ENCODE results near the gene CFAP61.

The CFAP61 gene

GRCh38 chr20:20359628-20360027 lies 307.3 kb downstream of the CFAP61 start:
- no peak for FAIRE-seq
- DNase-seq (ENCODE audit: insufficient read length, low spot score), result no peak

GRCh38 chr20:20360464-20360863 lies 308.1 kb downstream of the CFAP61 start:
- DNase-seq (ENCODE audit: insufficient read length, low spot score) (peak; percentile 58), FAIRE-seq (peak; percentile 95)

GRCh38 chr20:20362774-20363433 lies 310.6 kb downstream of the CFAP61 start:
- DNase-seq (ENCODE audit: insufficient read length, low spot score) (no peak), FAIRE-seq (no peak)

- no peak for FAIRE-seq
Measured at GRCh38 chr20:20363434-20363798, 311.1 kb downstream of the CFAP61 start.

GRCh38 chr20:20363799-20364592 lies 311.7 kb downstream of the CFAP61 start:
- FAIRE-seq (no peak), DNase-seq (ENCODE audit: insufficient read length, low spot score) (no peak)

More at GRCh38 chr20:20363434-20363798, 311.1 kb downstream of the CFAP61 start:
- DNase-seq (ENCODE audit: insufficient read length, low spot score), result no peak

- DNase-seq (ENCODE audit: insufficient read length, low spot score), result no peak
- no peak for FAIRE-seq
Measured at GRCh38 chr20:20364593-20365479, 312.5 kb downstream of the CFAP61 start.

GRCh38 chr20:20365480-20366161 lies 313.3 kb downstream of the CFAP61 start:
- FAIRE-seq, result no peak
- no peak for DNase-seq (ENCODE audit: insufficient read length, low spot score)

GRCh38 chr20:20366551-20366875 lies 314.2 kb downstream of the CFAP61 start:
- FAIRE-seq, result no peak

GRCh38 chr20:20366876-20367574 lies 314.7 kb downstream of the CFAP61 start:
- FAIRE-seq (no peak), DNase-seq (ENCODE audit: insufficient read length, low spot score) (no peak)

More at GRCh38 chr20:20366551-20366875, 314.2 kb downstream of the CFAP61 start:
- no peak for DNase-seq (ENCODE audit: insufficient read length, low spot score)

- no peak for FAIRE-seq
- DNase-seq (ENCODE audit: insufficient read length, low spot score), result peak; percentile 46
Measured at GRCh38 chr20:20367575-20368417, 315.5 kb downstream of the CFAP61 start, which contains the start of gene INSM1. Gene INSM1 (plus strand): TSS chr20:20368104. CDS start chr20:20368268, 164 bp downstream.

GRCh38 chr20:20368418-20369249 lies 316.3 kb downstream of the CFAP61 start:
- DNase-seq (ENCODE audit: insufficient read length, low spot score), result no peak
- FAIRE-seq, result no peak

- peak; percentile 18 for FAIRE-seq
- no peak for DNase-seq (ENCODE audit: insufficient read length, low spot score)
Measured at GRCh38 chr20:20369250-20370093, 317.1 kb downstream of the CFAP61 start.

GRCh38 chr20:20370094-20370575 lies 317.8 kb downstream of the CFAP61 start:
- FAIRE-seq, result peak; percentile 28
- DNase-seq (ENCODE audit: insufficient read length, low spot score), result no peak

GRCh38 chr20:20371083-20371482 lies 318.8 kb downstream of the CFAP61 start:
- DNase-seq (ENCODE audit: insufficient read length, low spot score) (no peak), FAIRE-seq (no peak)

GRCh38 chr20:20371681-20372080 lies 319.3 kb downstream of the CFAP61 start:
- no peak for FAIRE-seq
- DNase-seq (ENCODE audit: insufficient read length, low spot score), result no peak

GRCh38 chr20:20373091-20373571 lies 320.8 kb downstream of the CFAP61 start:
- FAIRE-seq, result no peak

GRCh38 chr20:20375862-20376261 lies 323.5 kb downstream of the CFAP61 start:
- FAIRE-seq (no peak), DNase-seq (ENCODE audit: insufficient read length, low spot score) (no peak)

More at GRCh38 chr20:20373091-20373571, 320.8 kb downstream of the CFAP61 start:
- DNase-seq (ENCODE audit: insufficient read length, low spot score), result no peak

Measured in GM19239 (cell line).